Mesenchymal stem cell (in vitro differentiated cells and primary cell): ENCODE results near the gene XPNPEP1.

Experiments
- DNase-seq: peaks from one replicate; pipeline ENCODE4 v3.0.0-alpha.2; 2013
- H2AFZ ChIP-seq: one replicate; pipeline ENCODE4 v1.6.1; 2013; ENCODE audit warnings: low read depth, mild to moderate bottlenecking, control low read depth, inconsistent platforms, low read length, moderate library complexity
- H2AK5ac ChIP-seq: 2 replicates; pipeline ENCODE4 v1.6.1; 2013; ENCODE audit warnings: low read length, moderate library complexity, mild to moderate bottlenecking, inconsistent platforms; ENCODE audit not compliant: severe bottlenecking
- H2BK120ac ChIP-seq: one replicate; pipeline ENCODE4 v1.6.1; 2013; ENCODE audit warnings: low read depth, mild to moderate bottlenecking, inconsistent platforms, low read length, moderate library complexity
- H2BK12ac ChIP-seq, 2 experiments: one replicate each; pipeline ENCODE4 v1.6.1; 2013; ENCODE audit warnings: inconsistent platforms in 2 of 2, low read length in 2 of 2, mild to moderate bottlenecking in 2 of 2, moderate library complexity in 2 of 2, control low read depth in 1 of 2
- H2BK15ac ChIP-seq: one replicate; pipeline ENCODE4 v1.6.1; 2013; ENCODE audit warnings: mild to moderate bottlenecking, low read depth, inconsistent platforms; ENCODE audit not compliant: poor library complexity, severe bottlenecking
- H2BK5ac ChIP-seq: 2 replicates; pipeline ENCODE4 v1.6.1; 2013; ENCODE audit warnings: low read depth, mild to moderate bottlenecking, low read length, control low read depth, inconsistent platforms; ENCODE audit not compliant: poor library complexity, severe bottlenecking
- H3K14ac ChIP-seq, 2 experiments: one replicate each; pipeline ENCODE4 v1.6.1; 2013; ENCODE audit warnings: inconsistent platforms in 2 of 2, low read length in 2 of 2, control low read depth in 1 of 2, mild to moderate bottlenecking in 1 of 2, moderate library complexity in 1 of 2
- H3K18ac ChIP-seq, 2 experiments: one replicate each; pipeline ENCODE4 v1.6.1; 2013; ENCODE audit warnings: inconsistent platforms in 2 of 2, low read length in 2 of 2, control low read depth in 1 of 2, low read depth in 1 of 2, mild to moderate bottlenecking in 1 of 2
- H3K23ac ChIP-seq, 2 experiments: one replicate each; pipeline ENCODE4 v1.6.1; 2013; ENCODE audit warnings: inconsistent platforms in 2 of 2, low read length in 2 of 2, mild to moderate bottlenecking in 2 of 2, moderate library complexity in 2 of 2, control low read depth in 1 of 2
- H3K27ac ChIP-seq: 2 replicates; pipeline ENCODE4 v1.5.1; 2013; ENCODE audit warnings: mild to moderate bottlenecking, moderate library complexity, low read length, control low read depth, inconsistent platforms; ENCODE audit not compliant: poor library complexity, severe bottlenecking
- H3K27me3 ChIP-seq, 2 experiments: 2 replicates each; pipeline versions ENCODE4 v1.6.1 to v1.7.0; 2013; ENCODE audit warnings: low read length in 2 of 2, mild to moderate bottlenecking in 2 of 2, moderate library complexity in 2 of 2, control low read depth in 1 of 2, inconsistent platforms in 1 of 2; ENCODE audit not compliant: control insufficient read depth in 1 of 2, insufficient read depth in 1 of 2
- H3K36me3 ChIP-seq, 2 experiments: 2 replicates each; pipeline versions ENCODE4 v1.6.1 to v1.7.0; 2013; ENCODE audit warnings: low read length in 2 of 2, control low read depth in 1 of 2, inconsistent platforms in 1 of 2, low read depth in 1 of 2, mild to moderate bottlenecking in 1 of 2; ENCODE audit not compliant: insufficient read depth in 2 of 2, control insufficient read depth in 1 of 2
- H3K4ac ChIP-seq, 2 experiments: one replicate each; pipeline ENCODE4 v1.6.1; 2013; ENCODE audit warnings: inconsistent platforms in 2 of 2, low read length in 2 of 2, mild to moderate bottlenecking in 2 of 2, moderate library complexity in 2 of 2, control low read depth in 1 of 2, low read depth in 1 of 2
- H3K4me1 ChIP-seq: 2 replicates; pipeline ENCODE4 v1.6.1; 2013; ENCODE audit warnings: low read depth, low read length, control low read depth; ENCODE audit not compliant: control insufficient read depth, insufficient read depth
- H3K4me2 ChIP-seq: 2 replicates; pipeline ENCODE4 v1.6.1; 2013; ENCODE audit warnings: low read length, mild to moderate bottlenecking, inconsistent platforms; ENCODE audit not compliant: poor library complexity, severe bottlenecking
- H3K4me3 ChIP-seq, 2 experiments: 2 replicates each; pipeline versions ENCODE4 v1.5.1 to v1.7.0; 2013; ENCODE audit warnings: low read length in 2 of 2, mild to moderate bottlenecking in 2 of 2, control low read depth in 1 of 2, low read depth in 1 of 2; ENCODE audit not compliant: insufficient read depth in 1 of 2
- H3K79me1 ChIP-seq: replicated peaks from 2 replicates; pipeline ENCODE4 v1.6.1; 2013; ENCODE audit warnings: mild to moderate bottlenecking, control low read depth, low read length, inconsistent platforms; ENCODE audit not compliant: poor library complexity, severe bottlenecking
- H3K9ac ChIP-seq: 2 replicates; pipeline ENCODE4 v1.7.0; 2013; ENCODE audit warnings: mild to moderate bottlenecking, low read length, moderate library complexity
- H3K9me3 ChIP-seq: 2 replicates; pipeline ENCODE4 v1.7.0; 2013; ENCODE audit warnings: mild to moderate bottlenecking, low read length; ENCODE audit not compliant: control insufficient read depth
- H4K8ac ChIP-seq: one replicate; pipeline ENCODE4 v1.6.1; 2013; ENCODE audit warnings: inconsistent platforms, mild to moderate bottlenecking, low read length, moderate library complexity
- H4K91ac ChIP-seq: one replicate; pipeline ENCODE4 v1.6.1; 2013; ENCODE audit warnings: mild to moderate bottlenecking, low read length, inconsistent platforms
- WGBS: methylation state at CpG from one replicate; pipeline ENCODE4 v1.1.7; 2013; ENCODE audit warnings: mixed read lengths; 5-methylcytosine and 5-hydroxymethylcytosine counted together

Gene XPNPEP1

GRCh38 chr10:109969760-109970346 lies 46.5 kb upstream of the XPNPEP1 start:
- Histone ChIP-seq H3K4me2 (no peak overlapping the region), H2BK5ac (no peak overlapping the region), H3K36me3 (no peaks in the 10 kb centered on the region)

DNA sequence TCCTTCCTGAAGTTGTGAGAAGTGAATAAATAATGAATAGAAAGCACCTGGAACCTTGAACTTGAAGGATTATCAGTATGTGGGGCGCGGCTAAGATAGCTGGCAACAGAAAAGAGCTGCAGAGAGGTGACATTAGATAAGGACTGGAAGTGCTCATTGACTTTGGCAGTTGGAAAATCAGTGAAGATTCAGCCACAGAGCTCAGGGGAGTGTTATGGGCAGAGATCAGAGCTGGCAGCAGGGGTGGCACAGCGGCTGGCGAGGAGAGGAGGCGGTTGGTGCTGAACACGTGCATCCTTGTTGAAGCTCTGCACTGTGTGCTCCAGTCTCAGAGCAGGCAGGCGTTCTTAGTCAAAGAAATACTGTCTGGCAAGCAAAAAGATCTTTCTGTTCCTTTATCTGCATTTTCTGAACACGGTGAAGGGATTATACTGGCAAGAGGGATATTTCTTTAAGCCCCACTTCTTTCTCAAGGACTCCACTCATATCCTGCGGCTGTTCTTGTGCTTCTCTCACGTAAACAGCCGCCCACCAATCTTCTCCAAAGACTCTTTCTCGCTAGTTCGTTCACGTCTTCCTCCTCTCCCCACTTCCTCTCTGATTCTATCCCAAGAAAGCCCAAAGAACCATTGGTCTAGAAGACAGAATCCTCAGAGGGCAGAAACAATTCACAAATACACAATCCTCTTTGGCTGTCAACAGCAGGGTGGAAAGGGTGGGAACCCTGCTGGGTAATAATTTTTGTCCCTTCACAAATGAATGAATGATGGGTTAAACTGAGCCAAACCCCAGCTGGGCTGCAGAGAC lies 45.8 kb upstream of the XPNPEP1 start:
- Histone ChIP-seq H3K4me3 (peak overlapping the region in 1 of 2 experiments; percentile 3), H3K9ac (peak overlapping the region; percentile 11), H2BK5ac (no peak overlapping the region), H3K14ac (no peak overlapping the region), H3K23ac (peak overlapping the region in 1 of 2 experiments; percentile 14), H3K4me2 (no peak overlapping the region), H4K91ac (peak overlapping the region; percentile 93), H2AFZ (peak overlapping the region; percentile 10), H3K27me3 (no peaks in the 10 kb centered on the region), H2BK12ac (peak overlapping the region; percentile 91 to 93), H3K9me3 (no peaks in the 10 kb centered on the region), H4K8ac (peak overlapping the region; percentile 98), H3K27ac (no peak overlapping the region), H3K4me1 (peaks cover 7% of the 10 kb centered on the region), H3K36me3 (no peaks in the 10 kb centered on the region), H2BK120ac (peak overlapping the region; percentile 71), H3K4ac (peak overlapping the region; percentile 89 to 91), H2AK5ac (no peak overlapping the region), H3K18ac (peak overlapping the region; percentile 92 to 98), H2BK15ac (peak overlapping the region; percentile 98), H3K79me1 (no peaks in the 10 kb centered on the region)
- DNase-seq: peak; percentile 32
- WGBS: 79% methylated on average over 14 of the region's 14 CpGs

More at GRCh38 chr10:109969760-109970346, 46.5 kb upstream of the XPNPEP1 start:
- H2BK120ac ChIP-seq: peak overlapping the region; percentile 42
- peak overlapping the region; percentile 42 to 98 for H3K18ac ChIP-seq
- H3K23ac ChIP-seq: no peak overlapping the region
- no peaks in the 10 kb centered on the region for H3K79me1 ChIP-seq
- peak overlapping the region; percentile 79 to 91 for H2BK12ac ChIP-seq
- H2AK5ac ChIP-seq: no peak overlapping the region
- H3K4me3 ChIP-seq: peak overlapping the region in 1 of 2 experiments; percentile 3
- H4K91ac ChIP-seq: peak overlapping the region; percentile 47
- peaks cover 7% of the 10 kb centered on the region for H3K4me1 ChIP-seq
- no peak overlapping the region for H3K9ac ChIP-seq
- H2AFZ ChIP-seq: no peak overlapping the region
- H3K27me3 ChIP-seq: no peaks in the 10 kb centered on the region
- no peak for DNase-seq
- WGBS: 81% methylated on average over 8 of the region's 8 CpGs
- H4K8ac ChIP-seq: no peak overlapping the region
- H3K27ac ChIP-seq: no peak overlapping the region
- H3K4ac ChIP-seq: peak overlapping the region in 1 of 2 experiments; percentile 47
- H2BK15ac ChIP-seq: peak overlapping the region; percentile 1
- no peak overlapping the region for H3K14ac ChIP-seq
- H3K9me3 ChIP-seq: no peaks in the 10 kb centered on the region

- H2BK12ac ChIP-seq: peak overlapping the region; percentile 52 to 99
- H3K14ac ChIP-seq: peak overlapping the region in 1 of 2 experiments; percentile 42
- H3K79me1 ChIP-seq: no peaks in the 10 kb centered on the region
- peak overlapping the region; percentile 46 to 95 for H3K18ac ChIP-seq
- no peaks in the 10 kb centered on the region for H3K27me3 ChIP-seq
- no peak for DNase-seq
- H2AK5ac ChIP-seq: peak overlapping the region; percentile 41
- no peak overlapping the region for H2BK15ac ChIP-seq
- H3K36me3 ChIP-seq: no peaks in the 10 kb centered on the region
- no peak overlapping the region for H3K4me2 ChIP-seq
- H4K91ac ChIP-seq: peak overlapping the region; percentile 97
- no peak overlapping the region for H3K23ac ChIP-seq
- H4K8ac ChIP-seq: peak overlapping the region; percentile 8
- no peak overlapping the region for H2BK120ac ChIP-seq
- no peak overlapping the region for H2BK5ac ChIP-seq
- peaks cover 7% of the 10 kb centered on the region for H3K4me1 ChIP-seq
- H3K9me3 ChIP-seq: no peaks in the 10 kb centered on the region
- no peak overlapping the region for H2AFZ ChIP-seq
- peak overlapping the region; percentile 15 to 91 for H3K4ac ChIP-seq
- H3K27ac ChIP-seq: peak overlapping the region; percentile 11
- H3K4me3 ChIP-seq: no peak overlapping the region
- peak overlapping the region; percentile 55 for H3K9ac ChIP-seq
These were observed 44.4 kb upstream of the XPNPEP1 start for GRCh38 chr10:109967739-109968088.
